B cell (primary cell): ENCODE data around the gene RERE. TPM values are rescaled to one million over a fixed set of nuclear protein-coding genes. Genes with fewer than 3 reads are reported as not detected.
A peak's percentile ranks its signal among the peaks of the same experiment; 100 is the strongest.

ENCODE experiments used
- ATAC-seq: fragments of 200-7000 bp; cut with Tn5 transposase; one replicate; pipeline ENCODE4 v1.10.0; 2021; ENCODE audit warnings: low read depth, mild to moderate bottlenecking, moderate number of reproducible peaks, moderate library complexity
- CTCF ChIA-PET: fragments of 350-600 bp; sonication (Branson Sonifier 250); formaldehyde crosslinking; loops from one replicate; lab custom pipeline; 2021; ENCODE audit warnings: antibody characterized with exemption, inconsistent platforms; lab: Charles Lee
- POLR2A ChIA-PET: fragments of 350-600 bp; sonication (Branson Sonifier 250); formaldehyde crosslinking; loops from one replicate; lab custom pipeline; 2021; ENCODE audit warnings: antibody characterized with exemption; lab: Charles Lee
- DNase-seq: peaks from one replicate; pipeline ENCODE4 v3.0.0; 2013
- H2AFZ ChIP-seq: 2 replicates; pipeline ENCODE4 v1.6.1; 2012; ENCODE audit warnings: mild to moderate bottlenecking, low read depth, low read length; ENCODE audit not compliant: insufficient read depth, poor library complexity, severe bottlenecking
- H3K27ac ChIP-seq, 2 donors: 1 replicate in 1 of 2; 2 replicates in 1 of 2; pipeline ENCODE4 v1.5.1; 2012 to 2013; ENCODE audit warnings: low read length in 2 of 2, mild to moderate bottlenecking in 2 of 2, moderate library complexity in 1 of 2
- H3K27me3 ChIP-seq, 4 experiments: fragments of 200-600 bp in 1 of 4; sonication (generic) in 1 of 4; replicated peaks in 1 of 4; 1 replicate in 2 of 4; 2 replicates in 2 of 4; pipeline versions ENCODE4 v1.6.1 to v1.7.0; 2013 to 2016; ENCODE audit warnings: low read length in 3 of 4, mild to moderate bottlenecking in 2 of 4, mixed read lengths in 1 of 4, moderate library complexity in 1 of 4; ENCODE audit not compliant: insufficient read depth in 4 of 4, control insufficient read depth in 3 of 4; ENCODE audit errors: control extremely low read depth in 1 of 4
- H3K36me3 ChIP-seq, 2 experiments: replicated peaks in 1 of 2; 1 replicate in 1 of 2; 2 replicates in 1 of 2; pipeline versions ENCODE4 v1.6.1 to v1.7.1; 2013; ENCODE audit warnings: low read length in 1 of 2; ENCODE audit not compliant: insufficient read depth in 2 of 2, control insufficient read depth in 1 of 2; ENCODE audit errors: control extremely low read depth in 1 of 2, extremely low read depth in 1 of 2
- H3K4me1 ChIP-seq, 2 donors: fragments of 200-600 bp in 1 of 2; sonication (generic) in 1 of 2; 1 replicate in 1 of 2; 2 replicates in 1 of 2; pipeline versions ENCODE4 v1.5.1 to v1.6.1; 2013 to 2017; ENCODE audit warnings: low read length in 2 of 2; ENCODE audit not compliant: control insufficient read depth in 2 of 2, insufficient read depth in 2 of 2
- H3K4me2 ChIP-seq: replicated peaks from 2 replicates; pipeline ENCODE3; 2012; ENCODE audit warnings: mild to moderate bottlenecking, low read depth, low read length; ENCODE audit not compliant: poor library complexity, severe bottlenecking
- H3K4me3 ChIP-seq, 5 experiments: fragments of 200-600 bp in 1 of 5; sonication (generic) in 1 of 5; 1 replicate in 3 of 5; 2 replicates in 2 of 5; pipeline versions ENCODE4 v1.5.1 to v1.7.0; 2011 to 2016; ENCODE audit warnings: low read length in 4 of 5, mild to moderate bottlenecking in 4 of 5, low read depth in 2 of 5, control low read depth in 1 of 5, moderate library complexity in 1 of 5; ENCODE audit not compliant: insufficient read depth in 1 of 5; ENCODE audit errors: control extremely low read depth in 1 of 5, extremely low read depth in 1 of 5
- H3K79me2 ChIP-seq: fragments of 200-600 bp; sonication (generic); one replicate; pipeline ENCODE4 v1.6.0; 2016; ENCODE audit warnings: low read length; ENCODE audit not compliant: control insufficient read depth, insufficient read depth
- H3K9ac ChIP-seq: fragments of 200-600 bp; sonication (generic); 2 replicates; pipeline ENCODE4 v1.6.1; 2017; ENCODE audit warnings: mild to moderate bottlenecking, low read length, moderate library complexity
- H3K9me3 ChIP-seq, 3 donors: one replicate each; pipeline versions ENCODE4 v1.6.1 to v1.7.1; 2013; ENCODE audit warnings: low read length in 2 of 3; ENCODE audit not compliant: control insufficient read depth in 2 of 3, insufficient read depth in 1 of 3; ENCODE audit errors: control extremely low read depth in 1 of 3
- H4K20me1 ChIP-seq: 2 replicates; pipeline ENCODE4 v1.6.0; 2012; ENCODE audit warnings: mild to moderate bottlenecking, low read length; ENCODE audit not compliant: insufficient read depth, control insufficient read depth, poor library complexity, severe bottlenecking
- H3K27ac Mint-ChIP-seq: one replicate; pipeline ENCODE4 v1.8.0; 2021; ENCODE audit warnings: mixed read lengths
- H3K27me3 Mint-ChIP-seq: one replicate; pipeline ENCODE4 v1.8.0; 2021; ENCODE audit warnings: mixed read lengths
- H3K4me1 Mint-ChIP-seq: one replicate; pipeline ENCODE4 v1.8.0; 2021; ENCODE audit warnings: mixed read lengths
- H3K4me3 Mint-ChIP-seq: one replicate; pipeline ENCODE4 v1.8.0; 2021; ENCODE audit warnings: mixed read lengths
- H3K9me3 Mint-ChIP-seq: one replicate; pipeline ENCODE4 v1.8.0; 2022; ENCODE audit warnings: mixed read lengths; ENCODE audit not compliant: insufficient read depth
- CTCF ChIP-seq: fragments of 200-600 bp; IDR thresholded peaks from one replicate; pipeline ENCODE4 v1.8.0; 2022; ENCODE audit warnings: antibody characterized with exemption, mild to moderate bottlenecking
- EZH2 ChIP-seq: IDR thresholded peaks from 2 replicates; pipeline ENCODE4 v1.6.1; 2012; ENCODE audit warnings: borderline replicate concordance, low read depth, mild to moderate bottlenecking, moderate library complexity, low read length; ENCODE audit not compliant: insufficient read depth, poor library complexity, severe bottlenecking
- WGBS: methylation state at CpG from one replicate; pipeline ENCODE4 v1.1.5; 2013; ENCODE audit warnings: missing lambda C conversion rate; ENCODE audit not compliant: insufficient coverage; 5-methylcytosine and 5-hydroxymethylcytosine counted together
- intact Hi-C: fragments of 100-400 bp; cut with micrococcal nuclease; formaldehyde crosslinking; loops from one replicate; pipeline ENCODE4 v1.10.0; 2022
- polyA plus RNA-seq: library from polyadenylated mRNA; depleted of rRNA; stranded (reverse); fragments of >200 nt; gene quantifications from 2 replicates; pipeline ENCODE4 v1.2.3, GENCODE V29; 2012
- total RNA-seq, 2 donors: library from RNA; stranded (reverse); fragments of 120-200 nt in 1 of 2; gene quantifications; 1 replicate in 1 of 2; 2 replicates in 1 of 2; pipeline versions ENCODE4 v1.2.3 to v1.2.4, GENCODE V29; 2013 to 2022

Gene RERE
- total and polyA plus RNA-seq, 2 donors (not counting 1 experiment from before 2014, with no cell fraction given), result 27.3 to 132 TPM

GRCh38 chr1:8437347-8437746, 380.1 kb downstream of the RERE start:
- ChIA-PET CTCF (interaction anchor here (0.9 to 2.8 kb wide), 3 partner anchors 9 to 55 kb away, joined by 3 to 10 read pairs (median 6); no protein-coding TSS in a partner anchor), POLR2A (no interaction called here)
- Histone ChIP-seq H3K36me3 (peaks cover 1 to 5% of the 10 kb centered on the region in 2 experiments), H3K27me3 (no peaks in the 10 kb centered on the region), H3K9me3 (no peaks in the 10 kb centered on the region), H2AFZ (no peak overlapping the region), H3K4me1 (peaks cover 27 to 33% of the 10 kb centered on the region in 2 donors), H4K20me1 (peaks cover 5% of the 10 kb centered on the region), H3K27ac (peak overlapping the region in 1 of 2 donors; percentile 16), H3K9ac (no peak overlapping the region), H3K79me2 (peaks cover 79% of the 10 kb centered on the region), H3K4me3 (no peak overlapping the region), H3K4me2 (no peak overlapping the region)
- no CpG with 5 or more reads among the region's 4 CpGs for WGBS
- no peaks in the 10 kb centered on the region for H3K9me3 Mint-ChIP-seq
- no peak for ATAC-seq
- peak overlapping the region; percentile 53 for H3K27ac Mint-ChIP-seq
- TF ChIP-seq CTCF, result no peak
- no peak for TF ChIP-seq EZH2
- DNase-seq, result no peak
- no peaks in the 10 kb centered on the region for H3K27me3 Mint-ChIP-seq
- intact Hi-C loops, result no loop called here
- no peak overlapping the region for H3K4me3 Mint-ChIP-seq
- H3K4me1 Mint-ChIP-seq, result peaks cover 61% of the 10 kb centered on the region

- DNase-seq, result peak; percentile 22
- peaks cover 78% of the 10 kb centered on the region for H3K79me2 ChIP-seq
- peak overlapping the region; percentile 34 for H3K4me2 ChIP-seq
- H3K4me3 ChIP-seq, result peak overlapping the region in 1 of 5 experiments; percentile 14
- peak overlapping the region; percentile 40 for H3K4me3 Mint-ChIP-seq
- no peak for TF ChIP-seq EZH2
- no peak for TF ChIP-seq CTCF
- no peak overlapping the region for H3K27ac ChIP-seq
- H3K36me3 ChIP-seq, result peaks cover 1 to 5% of the 10 kb centered on the region in 2 experiments
- H3K4me1 Mint-ChIP-seq, result peaks cover 75% of the 10 kb centered on the region
- H4K20me1 ChIP-seq, result peaks cover 5% of the 10 kb centered on the region
- H3K9me3 ChIP-seq, result no peaks in the 10 kb centered on the region
- intact Hi-C loops, result no loop called here
- no peak for ATAC-seq
- H3K9ac ChIP-seq, result no peak overlapping the region
- H3K27ac Mint-ChIP-seq, result peak overlapping the region; percentile 34
- H3K27me3 Mint-ChIP-seq, result no peaks in the 10 kb centered on the region
- no peak overlapping the region for H2AFZ ChIP-seq
- WGBS, result 34% methylated on average over 3 of the region's 3 CpGs
- POLR2A ChIA-PET, result no interaction called here
- no peaks in the 10 kb centered on the region for H3K9me3 Mint-ChIP-seq
- H3K4me1 ChIP-seq, result peaks cover 37 to 50% of the 10 kb centered on the region in 2 donors
- CTCF ChIA-PET, result interaction anchor here (1.1 to 2.2 kb wide), 3 partner anchors 8 to 26 kb away, joined by 3 to 6 read pairs (median 5); no protein-coding TSS in a partner anchor
- no peaks in the 10 kb centered on the region for H3K27me3 ChIP-seq
These were observed 381.8 kb downstream of the RERE start for GRCh38 chr1:8435569-8436071.
